Liver (tissue), 9 donors: ENCODE results near the gene SORCS2. TPM values are rescaled to one million over a fixed set of nuclear protein-coding genes. Genes with fewer than 3 reads are reported as not detected.

Experiments used
- DNase-seq: peaks from one replicate; pipeline ENCODE4 v3.0.0-alpha.2; 2017; ENCODE audit warnings: low spot score
- H3K27ac ChIP-seq, 2 donors: one replicate each; pipeline ENCODE4 v1.7.0; 2013; ENCODE audit warnings: inconsistent platforms in 2 of 2, low read length in 2 of 2, control low read depth in 1 of 2, low read depth in 1 of 2, mild to moderate bottlenecking in 1 of 2
- H3K27me3 ChIP-seq, 4 donors: one replicate each; pipeline versions ENCODE4 v1.6.1 to v1.7.0; 2013; ENCODE audit warnings: low read length in 3 of 4, inconsistent platforms in 1 of 4, mild to moderate bottlenecking in 1 of 4, moderate library complexity in 1 of 4; ENCODE audit not compliant: control insufficient read depth in 4 of 4, insufficient read depth in 4 of 4
- H3K36me3 ChIP-seq, 4 donors: one replicate each; pipeline versions ENCODE4 v1.6.1 to v1.7.0; 2013; ENCODE audit warnings: low read length in 3 of 4, mild to moderate bottlenecking in 3 of 4, low read depth in 1 of 4, moderate library complexity in 1 of 4; ENCODE audit not compliant: control insufficient read depth in 4 of 4, insufficient read depth in 3 of 4
- H3K4me1 ChIP-seq, 4 donors: one replicate each; pipeline versions ENCODE4 v1.6.1 to v1.7.0; 2013; ENCODE audit warnings: low read length in 3 of 4, mild to moderate bottlenecking in 3 of 4, moderate library complexity in 1 of 4; ENCODE audit not compliant: control insufficient read depth in 4 of 4, insufficient read depth in 4 of 4
- H3K4me3 ChIP-seq, 3 donors: one replicate each; pipeline versions ENCODE4 v1.6.1 to v1.7.0; 2013; ENCODE audit warnings: low read length in 3 of 3, control low read depth in 1 of 3, low read depth in 1 of 3, mild to moderate bottlenecking in 1 of 3
- H3K9ac ChIP-seq, 2 donors: one replicate each; pipeline ENCODE4 v1.7.0; 2013; ENCODE audit warnings: low read length in 2 of 2, mild to moderate bottlenecking in 2 of 2, moderate library complexity in 2 of 2, control low read depth in 1 of 2, low read depth in 1 of 2
- H3K9me3 ChIP-seq, 4 donors: one replicate each; pipeline versions ENCODE4 v1.6.1 to v1.7.0; 2013; ENCODE audit warnings: low read length in 3 of 4; ENCODE audit not compliant: control insufficient read depth in 4 of 4
- ATF3 ChIP-seq: IDR thresholded peaks from 2 replicates; pipeline ENCODE4 v1.6.1; 2016; ENCODE audit warnings: antibody characterized with exemption
- CTCF ChIP-seq: fragments of 150-350 bp; IDR thresholded peaks from 2 replicates; pipeline ENCODE4 v1.5.1; 2017; ENCODE audit warnings: improper control_type of control experiment, low read depth, low read length; ENCODE audit not compliant: missing input control
- EGR1 ChIP-seq, 2 donors: IDR thresholded peaks; 2 replicates each; pipeline ENCODE4 v1.6.1; 2016 to 2018; ENCODE audit warnings: antibody characterized with exemption in 2 of 2, low read depth in 2 of 2
- FOXA1 ChIP-seq: IDR thresholded peaks from 2 replicates; pipeline ENCODE4 v1.6.1; 2016; ENCODE audit warnings: antibody characterized with exemption
- FOXA2 ChIP-seq: IDR thresholded peaks from 2 replicates; pipeline ENCODE4 v1.6.1; 2016; ENCODE audit warnings: antibody characterized with exemption
- GABPA ChIP-seq, 2 donors: IDR thresholded peaks in 1 of 2; conservative IDR thresholded peaks in 1 of 2; 2 replicates each; pipeline ENCODE4 v1.6.1; 2016; ENCODE audit warnings: antibody characterized with exemption in 2 of 2, mild to moderate bottlenecking in 1 of 2, moderate library complexity in 1 of 2
- HNF4A ChIP-seq, 2 donors: conservative IDR thresholded peaks; 2 replicates each; pipeline ENCODE4 v1.6.1; 2016; ENCODE audit warnings: antibody characterized with exemption in 2 of 2, mild to moderate bottlenecking in 2 of 2
- HNF4G ChIP-seq: IDR thresholded peaks from 2 replicates; pipeline ENCODE4 v1.6.1; 2016; ENCODE audit warnings: antibody characterized with exemption
- JUND ChIP-seq, 2 donors: IDR thresholded peaks; 2 replicates each; pipeline ENCODE4 v1.6.1; 2016; ENCODE audit warnings: antibody characterized with exemption in 2 of 2
- NR2F2 ChIP-seq: IDR thresholded peaks from 2 replicates; pipeline ENCODE4 v1.6.1; 2016; ENCODE audit warnings: antibody characterized with exemption
- RAD21 ChIP-seq, 2 donors: IDR thresholded peaks; 2 replicates each; pipeline ENCODE4 v1.6.1; 2016; ENCODE audit warnings: antibody characterized with exemption in 2 of 2, mild to moderate bottlenecking in 2 of 2
- REST ChIP-seq: IDR thresholded peaks from 2 replicates; pipeline ENCODE4 v1.6.1; 2016; ENCODE audit warnings: antibody characterized with exemption, mild to moderate bottlenecking
- RXRA ChIP-seq, 2 donors: IDR thresholded peaks; 2 replicates each; pipeline ENCODE4 v1.6.1; 2017 to 2018; ENCODE audit warnings: antibody characterized with exemption in 2 of 2, mild to moderate bottlenecking in 1 of 2
- SP1 ChIP-seq: IDR thresholded peaks from 2 replicates; pipeline ENCODE4 v1.6.1; 2018; ENCODE audit warnings: antibody characterized with exemption, mild to moderate bottlenecking
- TAF1 ChIP-seq: conservative IDR thresholded peaks from 2 replicates; pipeline ENCODE4 v1.6.1; 2016; ENCODE audit warnings: antibody characterized with exemption, mild to moderate bottlenecking
- YY1 ChIP-seq: IDR thresholded peaks from 2 replicates; pipeline ENCODE4 v1.6.1; 2016; ENCODE audit warnings: antibody characterized with exemption, mild to moderate bottlenecking
- WGBS: extraction: QIAGEN DNeasy Blood & Tissue Kit; methylation state at CpG from one replicate; pipeline ENCODE4 v1.1.7; 2013; 5-methylcytosine and 5-hydroxymethylcytosine counted together
- polyA plus RNA-seq, 2 donors: library from polyadenylated mRNA; stranded (reverse) in 1 of 2; unstranded in 1 of 2; fragments of 200-250 nt in 1 of 2; fragments of >200 nt in 1 of 2; fragmentation: Nextera tagmentation in 1 of 2; extraction: Ambion mirVana in 1 of 2; gene quantifications; one replicate each; pipeline versions ENCODE4 v1.2.1 to v1.2.3, GENCODE V29; 2013 to 2015
- total RNA-seq, 2 donors: library from RNA; depleted of rRNA; stranded (reverse); fragments of >200 nt; gene quantifications; one replicate each; pipeline ENCODE4 v1.2.3, GENCODE V29; 2014
- TF ChIP-seq, protein P1 (sequence below): IDR thresholded peaks from 2 replicates; pipeline ENCODE4 v1.6.1; 2016; ENCODE audit warnings: antibody characterized with exemption
- TF ChIP-seq, protein P2 (sequence below): IDR thresholded peaks from 2 replicates; pipeline ENCODE4 v1.6.1; 2016; ENCODE audit warnings: antibody characterized with exemption
- donor health status: healthy.
- donor health status: healthy.
- donor health status: healthy.
- donor health status: healthy.
- donor health status: healthy.

Gene SORCS2
- total and polyA plus RNA-seq, 4 donors: 0.10 to 1.4 (median 0.92) TPM

GRCh38 chr4:7516773-7517144, 324.4 kb downstream of the SORCS2 start:
- no peak for DNase-seq
- TF ChIP-seq GABPA (IDR thresholded peaks at IDR 0.05 in 1 of 2, conservative IDR thresholded peaks at IDR 0.05 in 1 of 2) (no peak), ATF3 (no peak), YY1 (no peak), EGR1 (IDR thresholded peaks at IDR 0.05; ENCODE audit: low read depth in 2 of 2) (no peak), HNF4G (no peak), HNF4A (conservative IDR thresholded peaks at IDR 0.05) (no peak), CTCF (no peak), NR2F2 (no peak), FOXA2 (no peak), TAF1 (no peak), RAD21 (IDR thresholded peaks at IDR 0.05) (no peak)
- TF ChIP-seq, protein P1, sequence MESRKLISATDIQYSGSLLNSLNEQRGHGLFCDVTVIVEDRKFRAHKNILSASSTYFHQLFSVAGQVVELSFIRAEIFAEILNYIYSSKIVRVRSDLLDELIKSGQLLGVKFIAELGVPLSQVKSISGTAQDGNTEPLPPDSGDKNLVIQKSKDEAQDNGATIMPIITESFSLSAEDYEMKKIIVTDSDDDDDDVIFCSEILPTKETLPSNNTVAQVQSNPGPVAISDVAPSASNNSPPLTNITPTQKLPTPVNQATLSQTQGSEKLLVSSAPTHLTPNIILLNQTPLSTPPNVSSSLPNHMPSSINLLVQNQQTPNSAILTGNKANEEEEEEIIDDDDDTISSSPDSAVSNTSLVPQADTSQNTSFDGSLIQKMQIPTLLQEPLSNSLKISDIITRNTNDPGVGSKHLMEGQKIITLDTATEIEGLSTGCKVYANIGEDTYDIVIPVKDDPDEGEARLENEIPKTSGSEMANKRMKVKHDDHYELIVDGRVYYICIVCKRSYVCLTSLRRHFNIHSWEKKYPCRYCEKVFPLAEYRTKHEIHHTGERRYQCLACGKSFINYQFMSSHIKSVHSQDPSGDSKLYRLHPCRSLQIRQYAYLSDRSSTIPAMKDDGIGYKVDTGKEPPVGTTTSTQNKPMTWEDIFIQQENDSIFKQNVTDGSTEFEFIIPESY: no peak
- H3K27me3 ChIP-seq: no peaks in the 10 kb centered on the region
- no peaks in the 10 kb centered on the region for H3K36me3 ChIP-seq
- H3K4me1 ChIP-seq: peaks cover 14 to 41% (median 26%) of the 10 kb centered on the region in 4 donors
- no peak overlapping the region for H3K4me3 ChIP-seq
- WGBS: 68% methylated on average over 12 of the region's 12 CpGs
- no peaks in the 10 kb centered on the region for H3K9me3 ChIP-seq
- no peak overlapping the region for H3K9ac ChIP-seq
- no peak overlapping the region for H3K27ac ChIP-seq

DNA sequence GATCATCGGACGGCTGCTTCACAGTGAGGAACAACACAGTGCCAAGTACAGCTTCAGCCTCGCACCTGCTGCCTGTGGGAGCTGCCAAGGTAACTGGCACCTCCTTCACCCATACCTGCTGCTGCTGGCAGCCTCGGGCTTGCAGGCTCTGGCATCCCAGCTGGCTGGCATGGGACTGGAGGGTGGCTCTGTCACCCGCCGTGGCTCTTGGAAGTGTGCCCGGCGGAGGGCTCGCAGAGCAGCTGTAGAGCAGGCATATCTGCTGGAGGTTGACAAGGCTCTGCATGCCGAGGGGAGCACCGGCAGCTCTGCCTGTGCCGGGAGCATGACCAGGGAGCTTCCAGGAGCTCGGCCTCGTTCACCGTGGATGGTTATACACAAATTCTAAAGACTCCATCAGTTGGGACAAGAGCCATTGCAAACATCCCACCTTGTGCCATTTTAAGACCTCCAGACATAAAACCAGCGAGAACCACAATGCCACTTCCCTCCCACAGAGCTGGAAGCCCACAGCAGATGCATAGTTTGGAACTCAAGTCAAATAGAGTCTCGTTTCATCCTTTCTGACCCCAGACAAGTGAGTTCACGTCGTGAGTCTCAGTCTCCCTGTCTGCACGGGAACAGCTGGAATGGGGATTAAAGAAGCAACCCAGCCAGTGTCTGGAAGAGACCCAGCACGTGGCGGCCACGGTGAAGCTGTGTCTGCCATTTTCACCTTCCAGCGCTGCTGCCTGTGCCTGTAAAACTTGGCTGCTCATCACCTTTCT, 326.7 kb downstream of the SORCS2 start:
- 84% methylated on average over 24 of the region's 24 CpGs for WGBS
- no peaks in the 10 kb centered on the region for H3K36me3 ChIP-seq
- H3K4me1 ChIP-seq: peaks cover 14 to 41% (median 26%) of the 10 kb centered on the region in 4 donors
- no peak overlapping the region for H3K9ac ChIP-seq
- no peak overlapping the region for H3K27ac ChIP-seq
- DNase-seq: no peak
- no peaks in the 10 kb centered on the region for H3K9me3 ChIP-seq
- no peak overlapping the region for H3K4me3 ChIP-seq
- no peaks in the 10 kb centered on the region for H3K27me3 ChIP-seq
- no peak for TF ChIP-seq TAF1
- TF ChIP-seq HNF4G: no peak
- TF ChIP-seq SP1: no peak
- TF ChIP-seq EGR1 (IDR thresholded peaks at IDR 0.05; ENCODE audit: low read depth in 2 of 2): no peak
- no peak for TF ChIP-seq GABPA (IDR thresholded peaks at IDR 0.05 in 1 of 2, conservative IDR thresholded peaks at IDR 0.05 in 1 of 2)
- no peak for TF ChIP-seq YY1
- TF ChIP-seq ATF3: no peak
- no peak for TF ChIP-seq JUND (IDR thresholded peaks at IDR 0.05)
- no peak for TF ChIP-seq HNF4A (conservative IDR thresholded peaks at IDR 0.05)
- no peak for TF ChIP-seq RXRA (IDR thresholded peaks at IDR 0.05)
- no peak for TF ChIP-seq NR2F2
- TF ChIP-seq REST: no peak
- TF ChIP-seq FOXA1: no peak
- TF ChIP-seq, protein P1: no peak
- TF ChIP-seq, protein P2, sequence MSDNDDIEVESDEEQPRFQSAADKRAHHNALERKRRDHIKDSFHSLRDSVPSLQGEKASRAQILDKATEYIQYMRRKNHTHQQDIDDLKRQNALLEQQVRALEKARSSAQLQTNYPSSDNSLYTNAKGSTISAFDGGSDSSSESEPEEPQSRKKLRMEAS: no peak
- TF ChIP-seq CTCF: no peak
- TF ChIP-seq RAD21 (IDR thresholded peaks at IDR 0.05): no peak
